Measurements from ENCODE around the gene AP3B1. TPM values are rescaled to one million over a fixed set of nuclear protein-coding genes. Genes with fewer than 3 reads are reported as not detected.

The AP3B1 gene
- total and polyA plus RNA-seq, 2 donors from 2014 or later = 49.3 to 53.2 TPM

- Histone ChIP-seq H3K4me3 (ENCODE audit: low read length in 3 of 3) (no peak overlapping the region), H3K27ac (ENCODE audit: low read depth in 2 of 2, low read length in 2 of 2) (no peak overlapping the region), H3K27me3 (ENCODE audit: control insufficient read depth, insufficient read depth, low read length) (no peaks in the 10 kb centered on the region), H3K9me3 (ENCODE audit: control insufficient read depth in 2 of 3, insufficient read depth in 1 of 3, low read length in 3 of 3) (no peaks in the 10 kb centered on the region), H3K4me1 (ENCODE audit: control insufficient read depth in 2 of 3, insufficient read depth in 2 of 3, low read depth in 1 of 3, low read length in 3 of 3) (no peaks in the 10 kb centered on the region), H3K9ac (ENCODE audit: low read length in 3 of 3) (no peak overlapping the region), H3K36me3 (ENCODE audit: control insufficient read depth in 2 of 3, insufficient read depth in 3 of 3, low read length in 3 of 3) (no peaks in the 10 kb centered on the region)
- no peak for TF ChIP-seq CTCF (IDR thresholded peaks at IDR 0.05; ENCODE audit: borderline replicate concordance, extremely low read depth, insufficient read depth)
- intact Hi-C loops (cut with DNase I) = no loop called here
- DNase-seq (no peak), FAIRE-seq (no peak)
Measured at GRCh38 chr5:78245136-78245535, 49.4 kb downstream of the AP3B1 start.

- H3K4me3 ChIP-seq (ENCODE audit: low read length in 3 of 3) = no peak overlapping the region
- FAIRE-seq = no peak
- no peaks in the 10 kb centered on the region for H3K27me3 ChIP-seq (ENCODE audit: control insufficient read depth, insufficient read depth, low read length)
- DNase-seq = no peak
- intact Hi-C loops (cut with DNase I) = no loop called here
- H3K9me3 ChIP-seq (ENCODE audit: control insufficient read depth in 2 of 3, insufficient read depth in 1 of 3, low read length in 3 of 3) = no peaks in the 10 kb centered on the region
- TF ChIP-seq CTCF (IDR thresholded peaks at IDR 0.05; ENCODE audit: borderline replicate concordance, extremely low read depth, insufficient read depth) = no peak
- H3K36me3 ChIP-seq (ENCODE audit: control insufficient read depth in 2 of 3, insufficient read depth in 3 of 3, low read length in 3 of 3) = no peaks in the 10 kb centered on the region
- H3K4me1 ChIP-seq (ENCODE audit: control insufficient read depth in 2 of 3, insufficient read depth in 2 of 3, low read depth in 1 of 3, low read length in 3 of 3) = no peaks in the 10 kb centered on the region
- H3K9ac ChIP-seq (ENCODE audit: low read length in 3 of 3) = no peak overlapping the region
- no peak overlapping the region for H3K27ac ChIP-seq (ENCODE audit: low read depth in 2 of 2, low read length in 2 of 2)
Measured at GRCh38 chr5:78243639-78244038, 50.9 kb downstream of the AP3B1 start.

GRCh38 chr5:78243091-78243490 is 51.4 kb downstream of the AP3B1 start:
- no peak overlapping the region for H3K9ac ChIP-seq (ENCODE audit: low read length in 3 of 3)
- no peaks in the 10 kb centered on the region for H3K36me3 ChIP-seq (ENCODE audit: control insufficient read depth in 2 of 3, insufficient read depth in 3 of 3, low read length in 3 of 3)
- no peak for TF ChIP-seq CTCF (IDR thresholded peaks at IDR 0.05; ENCODE audit: borderline replicate concordance, extremely low read depth, insufficient read depth)
- H3K27ac ChIP-seq (ENCODE audit: low read depth in 2 of 2, low read length in 2 of 2) = no peak overlapping the region
- H3K27me3 ChIP-seq (ENCODE audit: control insufficient read depth, insufficient read depth, low read length) = no peaks in the 10 kb centered on the region
- no peak for FAIRE-seq
- no peaks in the 10 kb centered on the region for H3K4me1 ChIP-seq (ENCODE audit: control insufficient read depth in 2 of 3, insufficient read depth in 2 of 3, low read depth in 1 of 3, low read length in 3 of 3)
- H3K4me3 ChIP-seq (ENCODE audit: low read length in 3 of 3) = no peak overlapping the region
- intact Hi-C loops (cut with DNase I) = no loop called here
- no peaks in the 10 kb centered on the region for H3K9me3 ChIP-seq (ENCODE audit: control insufficient read depth in 2 of 3, insufficient read depth in 1 of 3, low read length in 3 of 3)
- no peak for DNase-seq

- Histone ChIP-seq H3K27me3 (ENCODE audit: control insufficient read depth, insufficient read depth, low read length) (no peaks in the 10 kb centered on the region), H3K27ac (ENCODE audit: low read depth in 2 of 2, low read length in 2 of 2) (no peak overlapping the region), H3K4me3 (ENCODE audit: low read length in 3 of 3) (no peak overlapping the region), H3K9ac (ENCODE audit: low read length in 3 of 3) (no peak overlapping the region), H3K4me1 (ENCODE audit: control insufficient read depth in 2 of 3, insufficient read depth in 2 of 3, low read depth in 1 of 3, low read length in 3 of 3) (no peaks in the 10 kb centered on the region), H3K9me3 (ENCODE audit: control insufficient read depth in 2 of 3, insufficient read depth in 1 of 3, low read length in 3 of 3) (no peaks in the 10 kb centered on the region), H3K36me3 (ENCODE audit: control insufficient read depth in 2 of 3, insufficient read depth in 3 of 3, low read length in 3 of 3) (no peaks in the 10 kb centered on the region)
- FAIRE-seq (no peak), DNase-seq (no peak)
- TF ChIP-seq CTCF (IDR thresholded peaks at IDR 0.05; ENCODE audit: borderline replicate concordance, extremely low read depth, insufficient read depth) = no peak
- intact Hi-C loops (cut with DNase I) = no loop called here
Measured at GRCh38 chr5:78242001-78242400, 52.5 kb downstream of the AP3B1 start.
